HL-60/S4 treated with retinoic acid at 250 ng/mL for 4 days and 3 days (cell line): ENCODE results near the gene TRMT6.

Source experiments
- in situ Hi-C: fragments of 300-500 bp; cut with MboI; formaldehyde crosslinking; loops from 2 replicates; pipeline ENCODE4 v1.7.0; 2022; ENCODE audit warnings: low sequenced_read_pairs

Gene TRMT6

DNA sequence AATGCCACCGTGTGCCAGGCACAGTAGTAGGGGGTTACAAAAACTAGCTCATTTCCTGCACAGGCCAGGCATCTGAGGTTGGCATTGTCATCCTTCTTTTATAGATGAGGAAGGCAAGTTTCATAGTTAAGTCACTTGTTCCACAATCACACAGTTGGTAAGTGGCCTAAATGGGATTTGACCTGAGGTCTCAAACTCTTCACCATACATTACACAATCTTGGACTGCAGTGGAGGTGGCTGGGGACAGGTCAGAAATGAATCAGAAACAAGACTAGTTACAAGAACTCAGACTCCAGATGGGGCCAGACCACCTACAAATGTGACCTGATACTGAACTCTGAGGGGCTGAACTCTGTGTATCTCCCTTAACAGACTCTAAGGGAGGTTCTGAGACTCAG, 49.4 kb downstream of the TRMT6 start:
- in situ Hi-C loops: no loop called here

GRCh38 chr20:5899444-5899843, 50.9 kb downstream of the TRMT6 start:
- in situ Hi-C loops: no loop called here

DNA sequence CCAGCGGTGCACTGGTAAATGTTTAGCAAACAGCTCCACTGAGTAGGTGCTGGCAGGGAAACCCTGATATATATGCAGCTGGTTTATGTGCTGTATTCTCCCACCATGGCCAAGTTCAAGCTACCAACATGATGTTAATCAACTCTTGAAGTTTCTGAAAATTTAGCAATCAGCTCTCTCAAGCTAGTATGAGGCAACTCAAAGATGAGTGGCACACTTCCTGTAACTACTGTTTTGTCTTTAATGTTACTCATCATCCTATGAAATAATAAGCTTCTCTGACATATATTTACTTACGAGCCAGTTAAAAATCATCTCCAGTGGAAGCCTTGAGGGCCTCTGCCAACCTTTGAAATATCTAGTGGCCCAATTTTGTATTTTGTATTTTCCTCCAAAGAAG, 54.7 kb downstream of the TRMT6 start:
- in situ Hi-C loops: no loop called here

DNA sequence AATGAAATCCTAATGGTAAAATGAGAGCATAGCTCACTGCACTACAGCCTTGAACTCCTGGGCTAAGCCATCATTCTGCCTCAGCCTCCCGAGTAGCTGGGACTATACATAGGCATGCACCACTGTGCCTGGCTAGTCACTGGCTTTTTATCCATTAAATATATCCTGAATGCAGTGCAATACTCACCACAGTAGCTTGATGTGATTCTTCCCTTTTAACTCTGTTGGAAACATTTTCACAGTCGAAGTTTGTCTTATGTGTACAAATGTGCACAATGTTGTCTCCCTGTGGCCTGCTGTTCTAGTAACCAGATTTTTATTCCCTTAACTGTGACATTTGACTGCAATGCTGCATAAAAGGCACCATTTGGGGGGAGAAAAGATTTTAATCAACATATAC, 56.7 kb downstream of the TRMT6 start:
- in situ Hi-C loops: no loop called here

DNA sequence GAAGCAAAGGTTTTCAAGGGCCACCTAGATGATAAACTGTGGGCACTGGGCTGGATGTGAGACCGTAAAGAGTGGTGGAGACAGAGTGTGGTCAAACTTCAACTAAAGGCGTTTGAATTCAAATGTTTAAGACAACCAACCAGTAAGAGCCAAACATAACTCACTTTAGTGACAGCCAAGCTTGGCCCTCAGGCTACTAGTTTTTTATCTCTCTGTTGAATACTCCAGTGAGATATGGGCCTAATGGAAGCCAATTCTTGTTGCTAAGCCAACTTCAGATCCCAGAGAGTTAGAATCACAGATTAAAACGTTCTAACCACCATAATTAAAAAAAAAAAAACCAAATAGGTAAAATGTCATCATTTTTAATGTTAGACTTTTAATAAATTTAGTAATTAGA, 57.3 kb downstream of the TRMT6 start:
- in situ Hi-C loops: no loop called here

DNA sequence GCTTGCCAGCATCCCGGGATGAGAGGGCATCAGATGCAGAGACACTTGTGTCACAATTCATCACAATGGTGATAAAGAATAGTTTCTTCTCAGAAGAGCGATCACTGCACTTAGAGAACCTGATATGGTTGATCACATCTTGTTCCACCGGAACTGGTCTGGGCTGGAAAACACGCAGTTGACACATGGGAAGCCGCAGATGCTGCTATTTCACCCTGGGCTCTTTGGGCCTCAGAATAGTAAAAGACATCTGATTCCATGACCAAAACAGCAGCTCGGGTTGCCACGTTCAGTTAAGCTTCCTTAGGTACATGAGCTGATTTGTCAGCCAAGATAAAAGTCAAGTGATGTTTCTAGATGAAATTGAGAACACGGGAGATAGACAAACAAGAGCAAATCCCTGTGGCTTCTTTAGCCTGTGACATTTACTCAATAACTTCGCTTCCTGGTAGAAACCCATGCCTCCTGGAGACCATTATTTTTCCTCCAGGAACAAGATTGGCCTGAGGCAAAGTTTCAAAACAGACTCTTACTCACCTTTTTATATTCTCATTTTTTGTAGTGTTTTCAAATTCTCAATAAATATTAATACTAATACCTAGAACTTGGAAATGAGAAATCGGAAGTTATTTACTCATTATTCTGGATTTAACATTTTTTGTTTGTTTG, 59.4 kb downstream of the TRMT6 start:
- in situ Hi-C loops: no loop called here

GRCh38 chr20:5888041-5888440, 62.3 kb downstream of the TRMT6 start:
- in situ Hi-C loops: no loop called here

GRCh38 chr20:5887386-5887785, 62.9 kb downstream of the TRMT6 start:
- in situ Hi-C loops: no loop called here
